Activated naive CD4-positive, alpha-beta T cell treated with anti-CD3 and anti-CD28 coated beads, Interleukin-2, amount 50 U/mL, for 72 hours (primary cell): Measurements from ENCODE around the gene SAFB2. TPM values are rescaled to one million over a fixed set of nuclear protein-coding genes. Genes with fewer than 3 reads are reported as not detected.
A peak's percentile ranks its signal among the peaks of the same experiment; 100 is the strongest.

Experiments
- ATAC-seq, 2 donors: fragments of 150-1000 bp; cut with Tn5 transposase; 2 replicates each; pipeline ENCODE4 v1.10.0; 2021; ENCODE audit warnings: mild to moderate bottlenecking in 2 of 2, moderate library complexity in 2 of 2
- DNase-seq, 2 donors: peaks; one replicate each; pipeline ENCODE4 v3.0.0; 2021 to 2022; ENCODE audit warnings: low spot score in 2 of 2
- H3K27ac Mint-ChIP-seq, 2 donors: one replicate each; pipeline ENCODE4 v1.8.0; 2022; ENCODE audit warnings: mild to moderate bottlenecking in 2 of 2, mixed read lengths in 2 of 2
- H3K36me3 Mint-ChIP-seq, 2 donors: one replicate each; pipeline ENCODE4 v1.8.0; 2022; ENCODE audit warnings: mixed read lengths in 2 of 2
- H3K9me3 Mint-ChIP-seq, 2 donors: one replicate each; pipeline ENCODE4 v1.8.0; 2022; ENCODE audit warnings: mixed read lengths in 2 of 2
- total RNA-seq, 2 donors: library from RNA; stranded (reverse); gene quantifications; one replicate each; pipeline ENCODE4 v1.2.3, GENCODE V29; 2022

Gene SAFB2
- total RNA-seq, 2 donors from 2014 or later = 107 to 233 TPM

DNA sequence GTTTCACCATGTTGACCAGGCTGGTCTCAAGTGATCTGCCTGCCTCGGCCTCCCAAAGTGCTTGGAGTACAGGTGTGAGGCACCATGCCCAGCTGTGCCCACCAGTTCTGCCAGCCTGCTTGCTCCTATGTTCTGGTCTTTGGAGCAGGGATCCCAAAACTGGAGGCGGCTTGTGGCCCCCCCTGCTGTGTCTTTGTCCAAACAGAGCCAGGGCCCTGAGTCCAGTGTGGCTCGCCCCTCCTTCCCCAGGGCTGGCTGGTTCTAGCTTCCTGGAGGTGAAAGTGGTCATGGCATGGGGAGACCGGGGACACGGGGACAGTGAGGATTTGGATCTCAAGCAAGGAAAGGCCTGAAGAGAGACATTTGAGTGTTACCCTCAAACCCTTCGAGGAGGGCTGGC is 43.3 kb downstream of the SAFB2 start:
- no peak for ATAC-seq
- H3K27ac Mint-ChIP-seq = no peak overlapping the region
- DNase-seq = no peak
- H3K36me3 Mint-ChIP-seq = no peaks in the 10 kb centered on the region
- H3K9me3 Mint-ChIP-seq = no peaks in the 10 kb centered on the region

DNA sequence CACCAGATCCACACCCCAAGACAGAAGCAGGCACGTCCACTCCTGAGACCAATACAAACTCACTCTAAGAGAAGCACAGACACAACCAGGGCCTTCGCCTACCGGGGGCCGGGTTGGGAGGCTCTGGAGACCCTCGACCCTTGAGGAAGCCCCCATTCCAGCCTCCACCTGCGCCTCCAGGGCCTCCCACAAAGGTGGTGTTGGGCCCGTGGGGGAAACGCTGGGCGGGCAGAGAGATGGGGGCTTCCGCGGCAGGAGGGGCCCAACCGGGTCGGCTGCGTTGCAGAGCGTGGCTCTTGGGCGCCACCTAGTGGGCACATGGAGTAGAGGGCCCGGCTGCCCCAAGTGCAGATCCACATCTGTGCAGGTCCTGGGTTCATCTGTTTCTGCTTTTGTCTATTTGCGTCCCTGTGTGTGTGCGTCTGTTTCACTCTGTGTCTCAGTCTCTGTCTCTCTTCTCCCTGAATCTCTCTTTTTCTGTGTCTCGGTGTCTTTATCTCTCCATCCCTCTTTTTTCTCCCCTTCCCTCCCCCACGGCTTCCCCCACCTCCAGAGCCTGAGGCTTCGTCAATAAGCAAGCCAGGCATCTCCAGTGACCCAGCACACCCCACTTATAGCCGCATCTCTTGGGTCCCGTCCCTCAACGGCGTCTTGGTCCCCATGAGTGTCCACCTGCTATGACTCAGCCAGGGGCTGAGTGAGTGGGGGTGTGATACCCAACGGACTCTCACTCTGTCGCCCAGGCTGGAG is 44.3 kb downstream of the SAFB2 start:
- peak in 1 of 2 donors; percentile 82 for DNase-seq
- Mint-ChIP-seq H3K27ac (peak overlapping the region in 1 of 2 donors; percentile 40), H3K36me3 (no peaks in the 10 kb centered on the region), H3K9me3 (no peaks in the 10 kb centered on the region)
- ATAC-seq = peak; percentile 80 to 82

DNA sequence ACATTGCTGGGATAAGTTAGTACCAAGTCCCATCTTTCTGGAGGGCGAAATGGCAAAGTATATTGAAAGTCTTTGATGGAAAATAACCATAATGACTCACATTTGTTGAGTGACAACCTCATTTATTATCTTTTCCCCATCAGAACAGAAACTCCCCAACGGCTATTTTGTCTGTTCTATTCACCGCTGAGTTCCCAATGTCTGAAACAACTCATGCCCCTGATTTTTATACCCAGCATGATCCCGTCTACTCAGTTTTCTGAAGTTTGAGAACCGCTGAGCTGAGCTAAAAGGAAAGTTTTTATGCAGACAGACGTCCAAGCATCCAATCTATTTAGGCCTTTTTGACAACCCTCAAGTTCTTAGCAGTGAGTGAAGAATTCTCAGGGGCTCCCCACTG is 47.0 kb downstream of the SAFB2 start:
- Mint-ChIP-seq H3K27ac (no peak overlapping the region), H3K9me3 (no peaks in the 10 kb centered on the region), H3K36me3 (no peaks in the 10 kb centered on the region)
- no peak for DNase-seq
- ATAC-seq = no peak

DNA sequence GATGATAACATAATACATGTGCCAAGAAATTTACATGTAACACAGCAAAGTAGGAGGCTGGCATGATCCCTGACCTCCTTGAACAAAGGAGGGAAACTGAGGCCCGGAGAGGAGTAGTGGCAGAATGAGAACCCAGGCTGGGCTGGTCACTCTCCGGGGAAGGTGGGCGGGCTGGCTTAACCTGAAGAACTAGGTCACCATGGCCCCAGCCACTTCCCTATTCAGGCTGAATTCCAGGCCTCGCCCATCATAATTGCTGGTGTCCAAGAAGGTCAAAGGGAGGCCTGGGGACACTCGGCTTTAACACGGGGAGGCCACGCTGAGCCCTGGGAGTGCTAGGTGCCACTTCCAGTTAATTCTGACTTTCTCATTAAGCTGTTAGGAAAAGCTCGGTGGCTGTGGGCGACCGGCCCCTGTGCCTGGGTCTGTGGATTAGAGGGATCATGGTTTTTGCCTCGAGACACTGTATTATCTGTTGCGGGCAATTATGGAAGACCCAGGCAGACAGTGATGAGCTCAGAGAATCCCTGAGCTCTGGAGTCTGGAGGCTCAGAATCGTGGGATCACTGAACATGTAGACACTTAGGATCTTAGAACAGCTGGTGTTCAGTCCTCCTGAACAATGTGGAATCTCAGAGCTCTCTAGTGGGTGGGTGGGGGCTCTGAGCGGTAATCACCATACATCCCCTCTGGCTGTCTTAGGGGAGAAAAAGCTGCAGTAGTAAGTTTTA is 49.9 kb downstream of the SAFB2 start:
- H3K36me3 Mint-ChIP-seq = no peaks in the 10 kb centered on the region
- ATAC-seq = no peak
- H3K9me3 Mint-ChIP-seq = no peaks in the 10 kb centered on the region
- H3K27ac Mint-ChIP-seq = no peak overlapping the region
- no peak for DNase-seq

DNA sequence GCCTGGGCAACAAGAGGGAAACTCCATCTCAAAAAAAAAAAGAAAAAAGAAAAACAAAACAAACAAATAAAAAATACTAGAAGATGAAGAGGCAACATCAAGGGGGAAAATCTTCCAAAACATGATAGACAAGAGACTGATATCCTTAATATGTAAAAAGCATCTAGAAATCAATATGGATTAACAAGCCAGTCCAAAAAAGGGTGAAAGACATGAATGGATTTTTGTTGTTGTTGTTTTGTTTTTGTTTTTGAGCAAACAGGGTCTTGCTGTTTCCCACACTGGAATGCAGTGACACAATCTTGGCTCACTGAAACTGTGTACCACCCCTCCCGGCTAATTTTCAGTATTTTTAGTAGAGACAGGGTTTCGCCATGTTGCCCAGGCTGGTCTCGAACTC is 50.8 kb downstream of the SAFB2 start:
- ATAC-seq = no peak
- no peaks in the 10 kb centered on the region for H3K36me3 Mint-ChIP-seq
- no peaks in the 10 kb centered on the region for H3K9me3 Mint-ChIP-seq
- no peak overlapping the region for H3K27ac Mint-ChIP-seq
- no peak for DNase-seq

DNA sequence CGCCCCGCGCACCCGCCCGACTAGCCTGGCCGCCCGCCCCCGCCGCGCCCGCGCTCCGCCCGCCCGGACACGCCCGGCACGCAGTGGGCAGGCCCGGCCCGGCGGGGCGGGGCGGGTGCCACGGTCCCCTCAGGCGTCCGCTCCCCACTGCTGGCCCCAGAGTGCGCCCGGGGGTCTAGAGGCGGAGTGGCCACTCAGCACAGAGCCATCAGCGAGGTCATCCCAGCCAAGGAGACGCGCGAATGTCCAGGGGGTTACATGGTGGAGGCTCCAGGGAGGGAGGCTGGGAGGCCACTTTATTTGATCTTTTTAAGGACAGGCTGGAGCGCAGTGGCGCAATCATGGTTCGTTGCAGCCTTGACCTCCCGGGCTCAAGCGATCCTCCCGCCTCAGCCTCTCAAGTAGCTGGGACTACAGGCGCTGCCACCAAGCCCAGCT is 54.6 kb downstream of the SAFB2 start:
- Mint-ChIP-seq H3K27ac (no peak overlapping the region), H3K9me3 (no peaks in the 10 kb centered on the region), H3K36me3 (no peaks in the 10 kb centered on the region)
- DNase-seq = no peak
- ATAC-seq = no peak

DNA sequence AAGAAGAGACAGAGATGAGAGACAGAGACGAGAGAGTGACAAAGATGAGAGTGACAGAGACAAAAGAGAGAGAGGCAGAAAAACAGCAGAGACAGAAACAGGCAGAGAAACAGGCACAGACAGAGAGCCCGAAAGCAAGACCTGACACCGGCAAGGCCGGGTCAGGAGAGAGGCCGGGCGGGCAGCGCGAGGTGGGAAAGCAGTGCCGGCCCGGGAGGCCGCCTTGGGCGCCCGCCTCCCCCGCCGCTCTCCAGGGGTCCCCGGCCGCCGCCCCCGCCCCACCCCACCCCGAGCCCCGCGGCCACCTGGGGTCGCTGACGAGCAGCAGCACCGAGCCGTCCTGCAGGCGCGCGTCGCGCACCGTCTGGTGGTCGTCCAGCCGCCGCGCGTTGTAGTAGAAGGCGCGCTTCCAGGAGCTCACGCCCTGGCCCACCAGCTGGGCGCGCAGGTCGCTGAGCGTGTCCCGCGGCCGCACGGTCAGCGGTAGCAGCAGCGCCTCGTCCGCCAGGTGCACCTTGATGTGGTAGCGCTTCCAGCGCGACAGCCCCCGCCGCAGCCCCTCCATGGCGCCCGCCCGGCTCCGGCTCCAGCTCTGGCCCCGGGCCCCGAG is 55.1 kb downstream of the SAFB2 start, which contains the start of gene TINCR:
Gene TINCR, minus strand, starts transcription at position 594 of the 610 bp plus-strand sequence.
- Mint-ChIP-seq H3K27ac (no peak within 1 kb of the TSS), H3K9me3 (no peaks in the 10 kb centered on the region), H3K36me3 (no peaks in the 10 kb centered on the region)
- peak in 1 of 2 donors; percentile 34 for ATAC-seq
- no peak for DNase-seq

DNA sequence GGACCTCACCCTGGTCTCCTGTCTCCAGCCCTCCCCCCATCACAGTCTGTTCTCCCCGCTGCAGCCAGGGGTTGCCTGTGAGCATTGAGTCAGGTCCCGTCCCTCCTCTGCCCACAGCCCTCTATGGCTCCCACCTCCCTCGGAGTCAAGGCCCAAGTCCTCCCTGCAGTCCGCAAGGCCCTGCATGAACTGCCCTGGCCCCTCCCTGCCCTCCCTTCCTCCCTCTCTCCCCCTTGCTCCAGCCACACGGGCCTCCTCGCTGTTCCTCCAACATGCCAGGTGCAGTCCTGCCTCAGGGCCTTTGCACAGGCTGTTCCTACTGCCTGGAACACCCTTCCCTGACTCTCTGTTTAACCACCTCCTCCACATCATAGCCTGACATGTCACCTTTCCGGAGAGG is 57.6 kb downstream of the SAFB2 start:
- ATAC-seq (no peak), DNase-seq (no peak)
- peaks cover 5 to 12% of the 10 kb centered on the region in 2 donors for H3K9me3 Mint-ChIP-seq
- no peak overlapping the region for H3K27ac Mint-ChIP-seq
- H3K36me3 Mint-ChIP-seq = peaks cover 10 to 11% of the 10 kb centered on the region in 2 donors

DNA sequence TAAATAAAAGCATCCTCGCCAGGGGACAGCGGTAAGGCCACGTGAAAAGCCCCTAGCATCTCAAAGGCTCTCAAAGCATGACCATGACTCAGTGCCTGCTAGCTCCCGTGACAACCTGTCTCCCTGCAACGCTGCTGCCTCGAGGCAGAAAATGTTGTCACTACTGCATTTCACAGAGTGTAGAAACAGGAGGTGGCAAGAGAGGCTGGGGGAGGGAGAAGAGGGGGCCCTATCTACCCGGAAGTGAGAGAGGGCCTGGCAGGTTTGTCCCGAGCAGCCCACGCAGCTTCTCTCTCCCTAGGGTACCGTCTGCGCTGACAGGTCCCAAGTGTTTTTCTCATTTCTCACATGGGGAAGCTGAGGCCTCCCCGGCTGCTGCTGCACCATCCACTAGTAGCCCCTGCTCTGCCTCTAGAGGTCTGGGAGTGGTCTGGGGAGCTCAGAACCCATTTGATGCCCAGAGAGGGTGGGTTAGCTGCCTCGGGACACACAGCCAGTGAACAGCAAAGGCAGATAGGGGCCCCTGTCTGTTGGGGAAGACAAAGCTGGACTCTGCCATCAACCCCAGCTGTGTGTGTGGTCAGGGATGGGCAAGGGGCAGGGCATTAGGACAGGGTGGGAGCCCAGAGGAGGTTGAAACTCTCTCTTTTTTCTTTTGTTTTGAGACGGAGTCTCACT is 58.5 kb downstream of the SAFB2 start:
- ATAC-seq (peak in 1 of 2 donors; percentile 26), DNase-seq (no peak)
- no peak overlapping the region for H3K27ac Mint-ChIP-seq
- H3K9me3 Mint-ChIP-seq = peaks cover 5 to 12% of the 10 kb centered on the region in 2 donors
- H3K36me3 Mint-ChIP-seq = peaks cover 10 to 11% of the 10 kb centered on the region in 2 donors

DNA sequence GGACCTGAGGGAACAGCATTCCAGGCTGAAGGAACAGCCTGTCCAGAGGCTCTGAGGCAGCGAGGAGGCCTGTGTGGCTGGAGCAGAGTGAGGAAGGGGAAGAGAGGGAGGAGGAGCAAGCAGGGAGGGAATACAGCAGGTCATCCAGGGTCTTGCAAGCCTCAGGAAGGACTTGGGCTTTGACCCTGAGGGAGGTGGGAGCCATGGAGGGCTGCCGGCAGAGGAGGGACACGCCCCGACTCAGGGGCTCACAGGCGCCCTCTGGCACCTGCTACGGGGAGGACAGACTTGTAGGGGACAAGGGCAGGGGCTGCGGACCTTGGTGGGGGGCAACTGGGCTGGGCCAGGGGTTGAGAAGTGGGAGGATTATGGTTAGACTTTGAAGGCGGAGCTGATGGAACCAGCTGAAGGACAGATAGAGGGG is 59.6 kb downstream of the SAFB2 start:
- no peak overlapping the region for H3K27ac Mint-ChIP-seq
- peaks cover 10 to 11% of the 10 kb centered on the region in 2 donors for H3K36me3 Mint-ChIP-seq
- H3K9me3 Mint-ChIP-seq = peaks cover 5 to 12% of the 10 kb centered on the region in 2 donors
- ATAC-seq = no peak
- DNase-seq = no peak

DNA sequence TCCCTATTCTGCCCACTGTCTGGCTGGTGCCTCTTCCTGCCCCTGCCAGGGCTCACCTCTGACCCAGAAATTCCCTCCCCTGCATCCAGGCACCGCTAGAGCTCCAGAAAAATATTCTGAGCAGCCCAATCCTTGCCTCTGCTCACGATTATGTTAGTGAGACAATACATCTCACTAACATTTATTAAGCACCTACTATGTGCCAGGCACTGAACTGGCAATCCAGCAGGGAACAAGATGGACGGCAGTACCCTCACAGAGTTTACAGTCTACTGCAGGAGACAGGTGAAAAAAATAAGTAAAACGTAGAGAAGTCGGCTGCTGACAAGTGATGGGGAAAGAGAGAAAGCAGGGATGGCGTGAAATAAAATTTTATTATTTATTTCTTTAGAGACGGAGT is 60.3 kb downstream of the SAFB2 start:
- H3K36me3 Mint-ChIP-seq = peaks cover 10 to 11% of the 10 kb centered on the region in 2 donors
- no peak for ATAC-seq
- H3K27ac Mint-ChIP-seq = no peak overlapping the region

DNA sequence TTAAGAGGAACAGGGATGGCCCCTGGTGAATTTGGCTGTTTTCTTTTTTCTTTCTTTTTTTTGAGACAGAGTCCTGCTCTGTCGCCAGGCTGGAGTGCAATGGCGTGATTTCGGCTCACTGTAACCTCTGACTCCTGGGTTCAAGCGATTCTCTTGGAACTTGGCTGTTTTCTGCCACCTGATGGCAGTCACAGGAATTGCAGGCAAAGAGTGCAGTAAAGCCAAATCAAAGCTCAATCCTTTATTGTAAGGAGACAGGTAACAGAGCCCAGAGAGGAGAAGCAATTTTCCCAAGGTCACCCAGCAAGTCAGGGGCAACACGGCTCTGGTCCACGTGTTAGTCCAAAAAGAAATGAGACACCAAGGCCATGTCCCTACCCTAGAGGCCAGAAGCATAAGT is 61.0 kb downstream of the SAFB2 start:
- peaks cover 10 to 11% of the 10 kb centered on the region in 2 donors for H3K36me3 Mint-ChIP-seq
- H3K9me3 Mint-ChIP-seq = peaks cover 5 to 12% of the 10 kb centered on the region in 2 donors
- no peak for DNase-seq
- H3K27ac Mint-ChIP-seq = no peak overlapping the region
- ATAC-seq = no peak

More for the DNA sequence above, 60.3 kb downstream of the SAFB2 start:
- H3K9me3 Mint-ChIP-seq = peaks cover 5 to 12% of the 10 kb centered on the region in 2 donors
- no peak for DNase-seq

DNA sequence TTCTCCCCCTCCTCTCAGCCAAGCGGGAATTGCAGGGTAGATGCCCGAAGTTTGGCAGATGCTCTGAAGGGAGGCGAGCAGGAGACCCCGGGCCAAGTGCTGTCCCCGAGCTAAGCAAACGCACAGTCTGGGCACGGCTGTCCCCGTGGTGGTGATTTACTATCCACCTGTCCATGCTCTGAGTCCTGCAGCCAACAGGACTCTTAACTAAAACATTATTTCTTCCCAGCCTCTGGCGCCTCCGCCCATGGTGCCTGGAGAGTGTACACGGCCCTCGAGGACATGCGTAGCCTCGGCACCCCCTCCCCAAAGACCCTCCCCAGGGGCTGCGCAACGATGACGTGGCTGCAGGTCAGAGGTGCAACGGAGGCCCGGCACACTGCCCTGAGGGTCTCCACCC is 62.4 kb downstream of the SAFB2 start:
- Mint-ChIP-seq H3K27ac (no peak overlapping the region), H3K9me3 (peaks cover 5 to 12% of the 10 kb centered on the region in 2 donors), H3K36me3 (peaks cover 10 to 11% of the 10 kb centered on the region in 2 donors)
- DNase-seq (no peak), ATAC-seq (no peak)

DNA sequence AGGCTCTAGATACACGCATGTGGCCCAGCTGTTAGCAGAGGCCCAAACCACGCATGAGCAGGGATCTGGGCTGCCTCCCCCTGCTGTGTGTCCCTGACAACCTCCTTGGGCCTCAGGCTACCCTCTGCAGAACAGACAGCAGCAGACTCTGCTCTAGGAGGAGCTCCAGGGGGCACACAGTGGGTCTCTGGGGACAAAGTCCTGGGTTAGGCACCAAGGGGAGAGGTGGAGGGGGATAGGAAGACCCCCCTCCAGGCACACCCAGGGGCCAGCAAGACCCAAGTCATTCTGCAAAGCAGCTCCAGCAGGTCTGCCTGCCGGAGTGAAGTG is 62.8 kb downstream of the SAFB2 start:
- ATAC-seq (no peak), DNase-seq (no peak)
- H3K36me3 Mint-ChIP-seq = peaks cover 10 to 11% of the 10 kb centered on the region in 2 donors

DNA sequence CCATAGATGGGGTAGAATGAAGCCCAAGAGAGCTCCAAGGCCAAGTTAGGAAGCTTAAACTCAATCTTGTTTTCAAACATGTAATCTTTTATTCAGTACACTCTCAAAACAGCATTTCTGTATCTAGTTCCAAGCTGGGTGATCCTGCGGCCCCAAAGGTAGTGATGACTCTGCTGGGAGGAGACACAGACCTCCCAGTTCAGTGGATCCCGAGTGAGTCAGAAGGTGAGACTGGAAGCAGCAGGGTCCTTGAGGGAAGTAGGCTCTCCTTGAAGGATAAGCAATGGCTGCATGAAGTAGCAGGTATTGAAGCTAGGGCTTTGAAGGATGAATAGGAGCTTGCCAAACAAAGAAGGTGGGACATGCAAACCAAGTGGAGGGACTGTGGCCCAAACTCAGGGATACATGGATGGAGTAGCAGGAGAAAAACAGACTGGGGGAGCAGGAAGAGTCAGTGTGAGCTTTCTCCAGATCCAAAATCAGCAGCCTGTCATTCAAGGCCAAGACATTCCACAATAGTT is 64.4 kb downstream of the SAFB2 start:
- ATAC-seq (no peak), DNase-seq (no peak)
- peaks cover 5 to 12% of the 10 kb centered on the region in 2 donors for H3K9me3 Mint-ChIP-seq
- H3K27ac Mint-ChIP-seq = no peak overlapping the region
- H3K36me3 Mint-ChIP-seq = peaks cover 10 to 11% of the 10 kb centered on the region in 2 donors

More for the DNA sequence above, 62.8 kb downstream of the SAFB2 start:
- H3K27ac Mint-ChIP-seq = no peak overlapping the region
- H3K9me3 Mint-ChIP-seq = peaks cover 5 to 12% of the 10 kb centered on the region in 2 donors

DNA sequence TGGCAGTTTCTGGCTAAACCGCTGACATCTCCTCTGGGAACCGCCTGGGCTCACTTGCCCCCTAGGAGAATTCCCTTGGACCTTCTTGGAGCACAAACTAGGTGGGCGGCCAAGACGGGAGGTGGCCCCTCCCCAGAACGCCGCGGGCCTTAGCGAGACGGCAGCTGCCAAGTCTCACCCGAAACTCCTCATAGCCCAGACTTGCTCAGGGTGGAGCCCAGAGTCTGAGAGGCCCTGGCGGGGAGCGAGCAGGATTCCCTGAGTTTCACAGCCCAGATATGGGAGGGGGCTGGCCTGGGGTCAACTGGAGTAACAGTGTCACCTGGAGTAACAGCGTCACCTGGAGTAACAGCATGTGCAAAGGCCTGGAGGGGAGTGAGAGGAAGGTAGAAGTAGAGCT is 64.9 kb downstream of the SAFB2 start:
- no peak overlapping the region for H3K27ac Mint-ChIP-seq
- ATAC-seq = no peak
- peaks cover 10 to 11% of the 10 kb centered on the region in 2 donors for H3K36me3 Mint-ChIP-seq
- DNase-seq = no peak
- H3K9me3 Mint-ChIP-seq = peaks cover 5 to 12% of the 10 kb centered on the region in 2 donors
